NCI-H82 (cell line): ENCODE data around the gene SGCD.

Source experiments
- DNase-seq: peaks from one replicate; lab custom pipeline; 2025; lab: John Stamatoyannopoulos, UW

The SGCD gene

DNA sequence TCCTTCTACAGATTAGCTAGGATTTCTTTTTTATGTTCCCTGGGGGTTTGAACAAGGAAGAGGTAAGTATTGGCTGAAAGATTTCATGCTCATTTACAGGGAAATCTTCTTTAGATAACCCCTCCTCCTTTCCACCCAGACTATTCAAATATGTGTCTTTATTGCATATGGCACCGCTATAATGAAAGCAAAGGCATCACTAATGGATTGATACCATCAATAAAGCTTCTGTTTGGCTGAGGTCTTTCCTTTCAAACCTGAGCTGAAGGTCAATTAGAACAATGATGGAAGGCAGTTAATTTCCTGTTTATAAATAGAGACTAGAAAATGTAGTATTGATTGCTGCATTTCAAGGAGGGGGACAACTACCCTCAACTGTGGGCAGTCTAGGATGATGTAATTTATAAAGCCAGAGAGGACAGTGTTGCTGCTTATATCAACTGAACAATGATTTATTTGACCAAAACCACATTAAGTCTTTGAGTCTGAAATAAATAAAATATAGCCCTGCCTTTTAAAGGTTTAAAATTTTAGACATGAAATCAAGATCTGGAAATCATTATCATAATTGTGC lies 132.9 kb downstream of the SGCD start:
- peak; percentile 10 for DNase-seq

- DNase-seq, result no peak
Observed at GRCh38 chr5:156460471-156460870, 133.5 kb downstream of the SGCD start.

DNA sequence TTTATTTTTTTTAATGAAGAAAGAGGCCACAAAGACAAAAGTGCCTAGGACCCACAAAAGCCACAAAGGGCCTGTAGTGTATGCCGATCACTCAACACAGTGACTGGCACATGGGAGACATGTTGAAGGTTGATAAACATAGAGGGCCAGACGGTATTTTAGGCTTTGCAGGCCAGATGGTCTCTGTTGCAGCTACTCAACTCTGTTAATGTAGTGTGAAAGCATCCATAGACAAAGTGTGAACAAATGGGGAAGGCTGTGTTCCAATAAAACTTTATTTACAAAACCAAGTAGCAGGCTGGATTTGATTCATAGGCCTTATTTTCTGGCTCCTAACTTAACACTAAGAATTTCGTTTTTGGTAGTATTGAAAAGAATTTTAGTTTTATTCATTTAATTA lies 139.9 kb downstream of the SGCD start:
- DNase-seq, result peak; percentile 7

- DNase-seq, result no peak
Observed at GRCh38 chr5:156469636-156470035, 142.7 kb downstream of the SGCD start.

GRCh38 chr5:156471893-156472292 lies 144.9 kb downstream of the SGCD start:
- no peak for DNase-seq

DNA sequence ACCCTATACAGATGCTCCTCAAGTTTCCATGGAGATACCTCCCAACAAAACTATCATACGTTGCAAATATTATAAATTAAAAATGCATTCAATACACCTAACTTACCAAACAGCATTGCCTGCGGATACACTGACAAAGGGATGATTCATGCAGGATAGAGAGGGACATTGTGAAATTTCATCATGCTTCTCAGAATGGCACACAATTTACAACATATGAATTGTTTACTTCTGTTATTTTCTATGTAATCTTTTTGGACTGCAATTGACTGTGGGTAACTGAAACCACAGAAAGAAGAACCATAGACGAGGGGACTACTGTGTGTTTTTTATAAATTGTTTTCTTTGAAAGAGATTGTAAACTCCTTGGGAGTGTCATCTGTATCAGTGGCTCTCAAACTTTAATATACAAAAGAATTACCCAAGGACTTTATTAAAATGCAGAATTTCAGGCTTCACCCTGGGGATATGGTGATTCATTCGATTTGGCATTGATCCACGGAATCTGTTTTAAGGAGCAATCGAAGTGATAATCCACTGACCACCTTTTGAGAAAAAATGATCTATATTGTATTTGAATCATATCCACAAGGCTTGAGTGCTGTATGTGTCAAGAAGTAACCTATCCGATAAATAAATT lies 146.4 kb downstream of the SGCD start:
- DNase-seq, result no peak

DNA sequence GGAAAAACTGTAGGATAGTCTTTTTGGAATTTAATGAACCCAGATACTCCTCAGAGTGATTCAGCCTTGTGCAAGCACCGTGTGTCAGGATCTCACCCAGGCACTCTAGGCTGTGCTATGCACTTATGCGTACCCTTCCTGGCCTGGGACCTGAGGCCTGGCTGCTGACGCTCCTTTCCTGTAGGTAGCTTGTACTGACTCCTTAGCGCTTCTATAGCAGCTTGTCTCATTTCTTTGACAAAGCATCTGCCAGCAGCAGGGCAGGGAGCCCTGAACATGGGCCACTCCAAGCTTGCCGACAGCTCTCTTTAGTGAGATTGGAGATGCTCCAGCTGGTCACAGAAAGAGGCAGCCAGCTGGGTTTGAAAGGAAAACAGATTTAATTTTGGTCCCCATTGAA lies 147.3 kb downstream of the SGCD start:
- DNase-seq, result peak; percentile 32

DNA sequence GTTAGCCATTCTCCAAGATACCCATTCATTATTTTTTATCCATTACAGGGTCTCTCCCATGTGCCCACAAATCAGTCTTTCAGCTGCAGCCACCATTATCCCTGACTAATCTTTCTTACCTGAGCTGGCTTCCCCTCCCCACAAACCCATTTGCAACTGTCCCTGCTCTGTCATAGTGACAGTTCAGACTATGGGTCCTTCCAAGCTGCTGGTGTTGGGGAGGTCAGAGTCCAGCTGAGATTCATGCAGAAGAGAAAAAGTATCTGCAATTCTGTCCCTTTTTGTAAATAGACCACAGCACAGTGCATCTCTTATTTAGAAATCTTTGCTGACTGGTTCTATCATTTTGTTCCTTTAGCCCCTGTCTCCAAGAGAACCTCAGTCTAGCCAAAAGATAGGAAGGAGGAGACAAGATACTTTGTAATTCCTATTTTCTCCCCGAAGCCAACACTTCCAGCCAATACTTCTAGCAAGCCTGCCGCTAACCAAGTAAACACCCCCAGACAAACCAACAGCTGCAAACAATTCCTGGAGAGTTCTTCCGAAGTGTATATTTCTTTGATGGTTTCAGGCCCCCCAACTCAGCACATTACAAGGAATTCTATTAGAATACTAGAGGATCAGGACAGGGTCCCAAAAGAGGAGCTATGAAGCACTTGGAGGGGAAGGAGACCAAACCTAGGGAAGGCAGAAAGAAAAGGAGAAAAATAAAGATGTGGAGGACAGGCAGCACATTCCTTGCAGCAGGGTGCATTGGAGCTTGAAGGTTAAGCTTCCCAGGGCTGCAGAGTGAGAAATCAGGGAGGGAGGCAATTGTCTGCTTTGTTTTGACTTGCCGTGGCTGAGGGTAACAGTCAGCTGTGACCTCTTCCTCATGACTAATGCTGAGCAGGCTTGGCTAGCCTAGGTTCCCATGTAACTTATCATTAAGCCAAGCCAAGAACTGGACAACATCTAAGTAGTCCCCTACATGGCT lies 148.5 kb downstream of the SGCD start:
- peak; percentile 20 for DNase-seq

DNA sequence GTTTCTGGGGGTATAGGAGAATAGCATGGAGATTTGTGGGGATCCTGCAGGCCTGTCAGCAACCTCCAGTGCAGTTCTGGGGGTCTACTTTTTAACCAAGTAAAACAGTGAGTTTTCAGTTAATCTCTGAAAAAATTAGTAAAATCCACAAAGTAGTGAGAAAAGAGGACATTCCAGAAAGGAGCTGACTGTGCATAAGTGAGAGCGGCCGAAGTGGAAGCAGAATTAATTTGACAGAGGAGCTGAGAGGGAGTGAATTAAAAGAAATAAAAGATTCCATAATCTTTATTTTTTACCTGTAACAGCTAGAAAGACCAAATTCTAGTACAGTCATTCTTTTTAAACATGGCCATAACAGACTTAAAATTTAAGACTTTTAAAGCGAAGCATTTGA lies 149.2 kb downstream of the SGCD start:
- DNase-seq, result no peak

- DNase-seq, result no peak
Observed at GRCh38 chr5:156476678-156477077, 149.7 kb downstream of the SGCD start.

- no peak for DNase-seq
Observed at GRCh38 chr5:156477196-156477595, 150.2 kb downstream of the SGCD start.

GRCh38 chr5:156479849-156480248 lies 152.9 kb downstream of the SGCD start:
- peak; percentile 84 for DNase-seq

- peak; percentile 43 for DNase-seq
Observed at GRCh38 chr5:156481741-156482140, 154.8 kb downstream of the SGCD start.

- no peak for DNase-seq
Observed at GRCh38 chr5:156482818-156483217, 155.9 kb downstream of the SGCD start.

GRCh38 chr5:156486394-156487238 lies 159.7 kb downstream of the SGCD start:
- DNase-seq, result no peak

- DNase-seq, result no peak
Observed at GRCh38 chr5:156491766-156492165, 164.8 kb downstream of the SGCD start.

DNA sequence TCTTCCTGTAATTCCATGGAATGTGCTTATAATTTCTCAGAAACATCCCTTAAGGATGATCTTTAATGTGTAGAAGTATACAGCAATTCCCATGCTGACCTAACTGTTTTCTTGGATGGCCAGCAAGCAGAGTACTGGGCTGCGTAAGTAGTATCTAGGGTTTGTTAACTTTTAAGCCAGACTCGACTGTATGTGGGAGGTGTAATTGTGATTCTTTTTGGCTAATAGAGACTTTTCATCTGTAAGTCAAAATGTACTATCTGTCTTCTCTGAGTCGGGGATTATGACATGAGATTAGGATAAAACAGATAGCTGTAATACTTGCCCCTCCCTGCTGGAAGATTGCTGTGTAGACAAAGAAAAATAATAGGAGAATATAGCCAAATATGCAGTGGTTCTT lies 169.3 kb downstream of the SGCD start:
- peak; percentile 13 for DNase-seq

DNA sequence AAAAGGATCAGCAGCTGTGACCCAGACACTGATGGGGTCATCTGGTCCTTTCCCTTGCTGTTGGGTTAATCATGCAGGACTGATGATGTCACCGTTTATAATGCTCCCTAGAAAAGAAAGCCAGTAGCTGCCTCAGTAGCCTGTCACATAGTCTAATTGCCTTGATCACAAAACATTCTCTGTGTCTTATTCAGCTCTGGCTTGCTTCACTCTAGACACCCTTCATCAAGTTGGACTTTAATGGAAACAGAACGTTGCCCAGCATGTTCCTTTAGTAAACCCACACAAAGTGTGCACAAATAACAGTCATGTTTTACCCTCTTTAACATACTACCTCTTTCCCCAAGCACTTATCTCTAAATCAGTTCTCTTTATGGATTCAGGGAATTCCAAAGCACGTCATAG lies 170.8 kb downstream of the SGCD start:
- DNase-seq, result peak; percentile 11

GRCh38 chr5:156498226-156498980 lies 171.4 kb downstream of the SGCD start:
- no peak for DNase-seq

DNA sequence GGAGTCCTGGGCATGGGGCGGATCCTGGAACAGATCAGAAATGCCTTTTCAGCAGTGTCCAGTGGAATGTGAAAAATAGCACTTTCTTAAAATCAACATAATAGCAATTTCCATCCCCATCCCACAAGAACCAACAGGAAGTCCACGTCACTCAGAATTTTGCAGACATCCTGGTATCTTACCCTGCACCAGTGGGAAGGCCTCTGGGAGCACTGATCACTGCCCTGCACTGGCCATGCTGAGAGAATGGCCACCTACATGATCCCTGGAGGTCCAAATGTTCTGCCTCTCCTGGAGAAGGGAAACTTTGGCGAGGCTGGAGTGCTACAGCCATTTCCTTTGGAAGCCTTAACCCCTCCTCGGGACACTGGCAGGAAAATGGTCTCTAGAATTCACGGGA lies 173.8 kb downstream of the SGCD start:
- no peak for DNase-seq

DNA sequence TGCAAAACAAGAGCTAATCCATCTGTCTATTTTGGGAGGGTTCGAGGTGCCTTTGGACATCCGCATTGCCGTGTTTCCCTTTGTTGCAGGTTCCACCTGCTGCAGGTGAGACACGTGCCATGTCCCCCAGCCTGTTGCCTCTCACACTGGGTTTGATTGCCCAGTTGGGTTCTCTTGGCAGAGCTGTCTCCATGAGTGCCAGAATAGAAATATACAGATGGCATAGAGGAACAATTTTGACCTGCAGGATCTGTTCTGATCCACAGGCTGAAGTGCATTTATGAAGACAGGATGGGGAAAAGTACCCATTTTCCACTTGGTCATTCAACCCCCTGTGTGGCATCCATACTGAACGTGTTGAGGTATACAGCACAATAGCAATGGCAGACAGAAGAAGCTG lies 178.1 kb downstream of the SGCD start:
- no peak for DNase-seq
